ENCODE results near the gene RABL2B. TPM values are rescaled to one million over a fixed set of nuclear protein-coding genes. Genes with fewer than 3 reads are reported as not detected.

The RABL2B gene
- polyA plus RNA-seq, 3 donors, result 8.8 to 48.8 (median 11.7) TPM

- Mint-ChIP-seq H3K9me3 (peaks cover 0 to 6% (median 0%) of the 10 kb centered on the region in 7 donors), H3K4me1 (no peaks in the 10 kb centered on the region), H3K27me3 (ENCODE audit: low read depth in 3 of 3) (peaks cover 0 to 3% (median 2%) of the 10 kb centered on the region in 3 donors), H3K36me3 (no peaks in the 10 kb centered on the region), H3K4me3 (no peak overlapping the region), H3K27ac (no peak overlapping the region)
- intact Hi-C loops (cut with micrococcal nuclease), result no loop called here
- no peak overlapping the region for H3K4me3 ChIP-seq (replicated peaks in 1 of 3; ENCODE audit: low read depth in 2 of 3, low read length in 3 of 3)
- WGBS (ENCODE audit: insufficient coverage), result 86% methylated on average over 10 of the region's 10 CpGs
- no peak for DNase-seq
- no peaks in the 10 kb centered on the region for H3K4me1 ChIP-seq (ENCODE audit: control insufficient read depth in 1 of 2, insufficient read depth in 2 of 2, low read length in 2 of 2)
- no peak overlapping the region for H3K4me2 ChIP-seq (replicated peaks; ENCODE audit: extremely low read depth, low read length, poor library complexity, severe bottlenecking)
- H3K36me3 ChIP-seq (replicated peaks in 1 of 2; ENCODE audit: control insufficient read depth in 1 of 2, insufficient read depth in 2 of 2, low read length in 2 of 2), result no peaks in the 10 kb centered on the region
- no peaks in the 10 kb centered on the region for H3K9me3 ChIP-seq (replicated peaks in 1 of 2; ENCODE audit: control insufficient read depth in 1 of 2, insufficient read depth in 1 of 2, low read length in 2 of 2)
- TF ChIP-seq CTCF (IDR thresholded peaks at IDR 0.05), result no peak
- H3K9ac ChIP-seq (ENCODE audit: insufficient read depth, low read length, poor library complexity, severe bottlenecking), result no peak overlapping the region
- H2AFZ ChIP-seq (ENCODE audit: insufficient read depth, low read depth, low read length, poor library complexity, severe bottlenecking), result no peak overlapping the region
- H3K27ac ChIP-seq (ENCODE audit: low read depth in 1 of 2, low read length in 2 of 2), result no peak overlapping the region
- no peaks in the 10 kb centered on the region for H3K79me2 ChIP-seq (ENCODE audit: insufficient read depth, low read length)
- no peaks in the 10 kb centered on the region for H4K20me1 ChIP-seq (ENCODE audit: insufficient read depth, low read length)
- H3K27me3 ChIP-seq (ENCODE audit: control insufficient read depth in 2 of 2, insufficient read depth in 2 of 2, low read length in 2 of 2), result no peaks in the 10 kb centered on the region
These were observed 44.7 kb downstream of the RABL2B start for GRCh38 chr22:50738649-50739227.

- Histone ChIP-seq H3K27me3 (ENCODE audit: control insufficient read depth in 2 of 2, insufficient read depth in 2 of 2, low read length in 2 of 2) (no peaks in the 10 kb centered on the region), H3K4me1 (ENCODE audit: control insufficient read depth in 1 of 2, insufficient read depth in 2 of 2, low read length in 2 of 2) (no peaks in the 10 kb centered on the region), H3K79me2 (ENCODE audit: insufficient read depth, low read length) (no peaks in the 10 kb centered on the region), H3K9ac (ENCODE audit: insufficient read depth, low read length, poor library complexity, severe bottlenecking) (no peak within 1 kb of the TSS), H3K9me3 (replicated peaks in 1 of 2; ENCODE audit: control insufficient read depth in 1 of 2, insufficient read depth in 1 of 2, low read length in 2 of 2) (no peaks in the 10 kb centered on the region), H2AFZ (ENCODE audit: insufficient read depth, low read depth, low read length, poor library complexity, severe bottlenecking) (no peak within 1 kb of the TSS), H3K4me3 (replicated peaks in 1 of 3; ENCODE audit: low read depth in 2 of 3, low read length in 3 of 3) (no peak within 1 kb of the TSS), H3K36me3 (replicated peaks in 1 of 2; ENCODE audit: control insufficient read depth in 1 of 2, insufficient read depth in 2 of 2, low read length in 2 of 2) (no peaks in the 10 kb centered on the region), H3K4me2 (replicated peaks; ENCODE audit: extremely low read depth, low read length, poor library complexity, severe bottlenecking) (no peak within 1 kb of the TSS), H3K27ac (ENCODE audit: low read depth in 1 of 2, low read length in 2 of 2) (no peak within 1 kb of the TSS), H4K20me1 (ENCODE audit: insufficient read depth, low read length) (no peaks in the 10 kb centered on the region)
- H3K27me3 Mint-ChIP-seq (ENCODE audit: low read depth in 3 of 3), result peaks cover 0 to 3% (median 2%) of the 10 kb centered on the region in 3 donors
- H3K4me3 Mint-ChIP-seq, result no peak within 1 kb of the TSS
- intact Hi-C loops (cut with micrococcal nuclease), result no loop called here
- peaks cover 0 to 6% (median 0%) of the 10 kb centered on the region in 7 donors for H3K9me3 Mint-ChIP-seq
- no peak within 1 kb of the TSS for H3K27ac Mint-ChIP-seq
- H3K4me1 Mint-ChIP-seq, result no peaks in the 10 kb centered on the region
- DNase-seq, result no peak
- TF ChIP-seq CTCF (IDR thresholded peaks at IDR 0.05), result no peak
- WGBS (ENCODE audit: insufficient coverage), result 95% methylated on average over 6 of the region's 13 CpGs
- no peaks in the 10 kb centered on the region for H3K36me3 Mint-ChIP-seq
These were observed 45.4 kb downstream of the RABL2B start, which contains the start of gene ACR for GRCh38 chr22:50737728-50738648. Gene ACR (plus strand): TSS chr22:50738204. CDS start chr22:50738236, 32 bp downstream.

Measured in CD14-positive monocyte (primary cell).